Left kidney (tissue), 1 donor: ENCODE data around the gene DBET. TPM values are rescaled to one million over a fixed set of nuclear protein-coding genes. Genes with fewer than 3 reads are reported as not detected.

Experiments used
- polyA plus RNA-seq: library from polyadenylated mRNA; unstranded; fragments of 120-200 nt; gene quantifications from one replicate; pipeline ENCODE4 v1.2.1, GENCODE V29; 2013; ENCODE audit not compliant: insufficient read length

The DBET gene
- polyA plus RNA-seq, 1 donor = not detected

Other genes with a start within 250 kb of the DBET start
- gene FRG1, start 123.6 kb upstream of the DBET start, polyA plus RNA-seq = 66.7 TPM
- gene FRG2, start 37.2 kb upstream of the DBET start, polyA plus RNA-seq = not detected
- not detected for gene DUX4, start 109.3 kb downstream of the DBET start, polyA plus RNA-seq